Umbilical cord (tissue), 2 donors: ENCODE results near the gene ATR. TPM values are rescaled to one million over a fixed set of nuclear protein-coding genes. Genes with fewer than 3 reads are reported as not detected.
A peak's percentile ranks its signal among the peaks of the same experiment; 100 is the strongest.
"Not testable (repeated sequence)": the region's sequence is repeated elsewhere in the genome, so short reads cannot be mapped to it uniquely, and the experiment has no call there.

Experiments
- DNase-seq: peaks from one replicate; pipeline ENCODE4 v3.0.0-alpha.2; 2015; ENCODE audit warnings: low spot score
- total RNA-seq: library from RNA; depleted of rRNA; stranded (reverse); fragments of >200 nt; gene quantifications from one replicate; pipeline ENCODE4 v1.2.3, GENCODE V29; 2014; ENCODE audit warnings: low replicate concordance; ENCODE audit not compliant: insufficient read depth

Gene ATR
- total RNA-seq, 1 donor from 2014 or later: 16.6 TPM

DNA sequence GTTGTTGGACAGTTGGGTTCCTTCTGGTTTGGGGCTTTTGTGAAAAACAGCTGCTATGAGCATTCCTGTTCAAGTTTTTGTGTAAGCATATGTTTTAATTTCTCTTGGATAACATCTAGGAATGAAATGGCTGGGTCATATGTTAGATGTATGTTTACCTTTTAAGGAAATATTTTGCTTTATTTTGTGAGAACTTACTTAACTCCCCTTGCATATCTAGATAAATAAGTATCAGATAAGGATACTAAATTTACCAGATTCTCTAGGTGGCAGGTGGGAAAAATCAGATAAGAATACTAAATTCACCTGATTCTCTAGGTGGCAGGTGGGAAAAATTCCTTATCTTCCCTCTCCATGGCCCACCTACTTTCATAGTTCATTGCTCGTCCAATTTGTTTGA, 16.6 kb upstream of the ATR start:
- DNase-seq: no peak

DNA sequence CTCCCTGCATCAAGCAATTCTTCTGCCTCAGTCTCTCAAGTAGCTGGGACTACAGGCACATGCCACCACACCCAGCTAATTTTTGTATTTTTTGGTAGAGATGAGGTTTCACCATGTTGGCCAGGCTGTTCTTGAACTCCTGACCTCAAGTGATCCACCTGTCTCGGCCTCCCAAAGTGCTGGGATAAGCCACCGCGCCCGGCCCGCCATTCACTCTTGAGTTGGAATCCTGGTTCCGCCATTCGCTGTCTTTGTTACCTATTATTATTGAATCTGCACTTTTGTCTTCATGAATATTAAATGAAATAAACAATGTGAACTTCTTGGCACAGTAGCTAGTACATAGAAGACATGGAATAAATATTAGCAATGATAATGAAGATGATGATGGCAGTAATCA, 13.7 kb upstream of the ATR start:
- not testable (repeated sequence) for DNase-seq

DNA sequence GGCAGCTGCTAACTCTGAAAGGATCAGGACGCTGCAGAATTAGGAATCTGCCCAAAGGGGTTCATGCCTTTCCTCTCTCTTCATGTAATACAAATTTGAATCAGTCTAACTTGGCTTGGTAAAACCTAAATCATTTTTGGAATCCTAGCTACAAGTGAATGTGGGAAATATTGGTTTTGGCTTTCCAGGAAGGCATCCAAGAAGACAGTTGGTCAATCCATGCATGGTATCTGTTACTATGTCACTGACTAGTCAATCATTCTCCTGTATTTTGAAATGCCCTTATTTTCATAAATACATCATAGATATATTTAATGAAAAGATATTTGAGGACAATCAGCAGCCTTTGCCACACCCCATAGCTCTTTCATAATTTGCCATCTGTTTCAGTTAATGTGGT, 10.2 kb upstream of the ATR start:
- DNase-seq: no peak

GRCh38 chr3:142586803-142587406, 8.4 kb upstream of the ATR start:
- peak; percentile 72 for DNase-seq

DNA sequence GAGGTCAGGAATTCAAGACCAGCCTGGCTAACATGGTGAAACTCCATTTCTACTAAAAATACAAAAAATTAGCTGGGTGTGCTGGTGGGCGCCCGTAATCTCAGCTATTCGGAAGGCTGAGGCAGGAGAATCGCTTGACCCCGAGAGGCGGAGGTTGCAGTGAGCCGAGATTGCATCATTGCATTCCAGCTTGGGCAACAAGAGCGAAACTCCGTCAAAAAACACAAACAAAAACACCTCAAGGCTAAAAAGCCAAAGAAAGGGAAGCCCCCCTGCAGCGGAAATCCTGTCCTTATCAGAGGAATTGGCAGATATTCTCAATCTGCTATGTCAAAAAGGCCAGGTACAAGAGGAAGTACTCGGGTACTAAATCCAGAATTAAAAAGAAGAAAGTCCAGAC, 2.5 kb upstream of the ATR start:
- DNase-seq: not testable (repeated sequence)

DNA sequence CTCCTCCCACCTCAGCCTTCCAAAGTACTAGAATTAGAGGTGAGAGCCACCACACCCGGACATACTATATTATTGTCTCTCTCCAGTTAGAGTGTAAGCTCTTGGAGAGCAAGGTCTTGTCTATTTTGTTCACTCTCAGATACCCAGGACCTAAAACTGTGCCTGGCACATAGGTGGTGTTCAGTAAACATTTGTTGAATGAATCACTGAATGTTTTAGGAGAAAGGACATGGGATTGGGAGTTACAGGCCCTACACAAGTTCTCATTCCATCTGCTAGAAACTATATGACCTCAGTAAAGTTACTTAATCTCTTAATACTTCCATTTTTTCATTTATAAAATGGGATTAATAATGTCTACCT, 1.5 kb upstream of the ATR start:
- DNase-seq: no peak

DNA sequence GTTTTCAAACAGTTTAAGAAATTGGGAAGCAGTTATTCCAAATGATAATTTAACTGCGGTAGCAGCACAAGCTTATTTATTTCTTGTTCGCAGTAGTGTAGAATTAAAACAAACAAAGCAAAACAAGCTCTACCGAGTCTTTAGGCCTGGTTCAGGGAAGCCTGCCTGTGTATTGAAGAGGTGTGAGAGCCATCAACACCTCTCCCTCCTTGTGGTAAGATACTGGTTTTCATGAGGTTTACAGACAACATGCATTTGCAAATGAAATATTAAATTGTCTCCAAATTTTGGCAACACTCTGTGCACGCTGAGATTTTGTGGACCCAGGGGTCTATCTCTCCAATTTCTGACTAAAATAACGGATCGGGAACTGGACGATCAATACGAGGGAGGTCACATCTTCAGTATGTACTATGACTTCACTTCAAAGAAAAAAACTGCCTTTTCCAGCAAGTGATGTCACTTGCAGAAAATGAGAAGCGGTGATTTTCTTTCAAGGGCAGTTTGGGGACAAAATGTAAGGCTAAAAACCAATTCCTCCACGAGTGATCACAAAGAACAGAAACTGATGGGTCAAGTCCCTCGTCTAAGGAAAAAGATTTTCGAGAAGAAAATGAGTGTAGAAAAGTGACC, 721 bp downstream of the ATR start:
- DNase-seq: peak; percentile 35

DNA sequence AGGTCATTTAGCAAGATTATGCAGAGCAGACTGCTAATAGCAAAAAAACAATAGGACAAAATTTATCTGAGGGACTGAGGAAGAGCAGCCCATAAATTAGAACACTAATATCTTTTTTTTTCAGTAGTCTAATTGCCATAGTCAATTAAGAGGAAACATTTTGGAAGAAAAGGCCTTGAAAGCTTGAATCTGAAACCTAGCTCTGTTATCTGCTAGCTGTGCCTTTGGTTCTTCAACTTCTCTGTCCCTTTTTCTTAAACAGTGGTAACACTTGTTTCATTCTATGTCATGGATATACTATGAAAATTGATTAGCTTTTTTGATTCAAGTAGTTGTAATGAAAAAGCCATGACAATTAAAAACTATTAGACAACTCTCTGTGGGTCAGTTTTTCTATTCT, 1.7 kb downstream of the ATR start:
- DNase-seq: no peak

- DNase-seq: no peak
These were observed 3.9 kb downstream of the ATR start for GRCh38 chr3:142574665-142575064.

GRCh38 chr3:142574223-142574622, 4.3 kb downstream of the ATR start:
- DNase-seq: not testable (repeated sequence)

DNA sequence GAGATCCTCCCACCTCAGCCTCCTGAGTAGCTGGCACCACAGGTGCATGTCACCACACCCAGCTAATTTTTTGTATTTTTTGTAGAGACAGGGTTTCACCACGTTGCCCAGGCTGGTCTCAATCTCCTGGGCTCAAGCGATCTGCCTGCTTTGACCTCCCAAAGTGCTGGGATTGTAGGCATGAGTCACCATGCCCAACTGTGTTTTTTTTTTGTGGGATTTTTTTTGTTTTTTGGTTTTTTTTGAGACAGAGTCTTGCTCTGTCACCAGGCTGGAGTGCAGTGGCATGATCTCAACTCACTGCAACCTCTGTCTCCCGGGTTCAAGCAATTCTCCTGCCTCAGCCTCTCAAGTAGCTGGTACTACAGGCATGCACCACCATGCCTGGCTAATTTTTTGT, 9.1 kb downstream of the ATR start:
- DNase-seq: not testable (repeated sequence)

- DNase-seq: no peak
These were observed 10.0 kb downstream of the ATR start for GRCh38 chr3:142568393-142569017.

DNA sequence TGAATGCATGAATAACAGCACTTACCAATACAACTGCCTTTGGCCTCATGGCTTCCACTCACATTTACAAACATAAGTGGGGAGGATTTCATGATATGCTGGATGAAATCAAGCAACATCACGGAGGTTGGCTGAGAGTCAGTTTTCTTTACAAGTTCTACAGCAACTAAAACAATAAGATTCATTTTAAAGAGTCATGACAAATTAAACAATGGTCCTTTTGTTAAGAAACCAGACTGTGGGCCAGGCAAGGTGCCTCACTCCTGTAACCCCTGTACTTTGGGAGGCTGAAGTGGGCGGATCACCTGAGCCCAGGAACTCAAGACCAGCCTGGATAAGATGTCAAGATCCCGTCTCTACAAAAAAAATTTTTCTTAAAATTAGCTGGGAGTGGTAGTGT, 12.4 kb downstream of the ATR start:
- no peak for DNase-seq

DNA sequence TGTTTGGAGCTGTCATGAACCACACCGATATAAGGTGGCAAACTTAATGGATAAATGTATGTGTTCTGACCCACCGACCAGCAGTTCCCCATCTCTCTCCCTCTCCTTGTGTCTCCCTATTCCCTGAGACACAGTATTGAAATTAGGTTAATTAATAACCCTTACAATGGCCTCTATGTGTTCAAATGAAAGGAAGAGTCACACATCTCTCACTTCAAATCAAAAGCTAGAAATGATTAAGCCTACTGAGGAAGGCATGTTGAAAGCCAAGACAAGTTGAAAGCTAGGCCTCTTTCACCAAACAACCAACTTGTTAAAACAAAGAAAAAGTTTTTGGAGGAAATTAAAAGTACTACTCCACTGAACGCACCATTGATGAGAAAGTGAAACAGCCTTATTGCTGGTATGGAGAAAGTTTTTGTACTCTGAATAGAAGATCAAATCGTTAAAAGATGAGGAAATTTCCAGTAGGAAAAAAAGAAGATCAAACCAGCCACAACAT, 15.0 kb downstream of the ATR start:
- no peak for DNase-seq

DNA sequence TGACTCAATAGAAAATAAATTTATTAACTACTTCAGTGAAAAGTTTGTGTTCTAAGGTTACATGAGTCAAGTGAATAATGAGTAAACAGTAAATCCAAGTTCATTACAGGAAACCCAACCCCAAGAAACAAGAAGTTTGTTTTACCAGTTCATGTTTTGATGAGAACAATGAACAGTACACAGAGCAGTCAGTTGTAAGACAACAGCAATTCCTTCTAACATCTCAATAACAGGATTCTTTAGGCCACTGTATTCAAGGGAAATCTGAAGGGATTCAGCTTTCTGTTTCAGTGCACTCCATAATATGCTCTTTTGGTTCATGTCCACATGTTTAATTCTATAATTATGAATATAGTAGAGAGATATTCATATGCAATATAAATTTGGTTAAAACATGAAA, 18.4 kb downstream of the ATR start:
- DNase-seq: no peak

- DNase-seq: no peak
These were observed 24.8 kb downstream of the ATR start for GRCh38 chr3:142553741-142554140.

DNA sequence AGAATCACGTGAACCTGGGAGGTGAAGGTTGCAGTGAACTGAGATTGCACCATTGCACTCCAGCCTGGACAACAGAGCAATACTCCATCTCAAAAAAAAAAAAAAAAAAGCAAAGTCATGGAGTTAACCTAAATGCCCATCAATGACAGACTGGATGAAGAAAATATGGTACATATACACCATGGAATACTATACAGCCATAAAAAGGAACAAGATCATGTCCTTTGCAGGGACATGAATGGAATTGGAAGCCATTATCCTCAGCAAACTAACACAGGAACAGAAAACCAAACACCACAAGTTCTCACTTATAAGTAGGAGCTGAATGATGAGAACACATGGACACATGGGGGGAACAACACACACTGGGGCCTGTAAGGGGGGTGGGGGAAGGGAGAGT, 26.0 kb downstream of the ATR start:
- DNase-seq: not testable (repeated sequence)

- DNase-seq: no peak
These were observed 28.5 kb downstream of the ATR start for GRCh38 chr3:142549986-142550385.

DNA sequence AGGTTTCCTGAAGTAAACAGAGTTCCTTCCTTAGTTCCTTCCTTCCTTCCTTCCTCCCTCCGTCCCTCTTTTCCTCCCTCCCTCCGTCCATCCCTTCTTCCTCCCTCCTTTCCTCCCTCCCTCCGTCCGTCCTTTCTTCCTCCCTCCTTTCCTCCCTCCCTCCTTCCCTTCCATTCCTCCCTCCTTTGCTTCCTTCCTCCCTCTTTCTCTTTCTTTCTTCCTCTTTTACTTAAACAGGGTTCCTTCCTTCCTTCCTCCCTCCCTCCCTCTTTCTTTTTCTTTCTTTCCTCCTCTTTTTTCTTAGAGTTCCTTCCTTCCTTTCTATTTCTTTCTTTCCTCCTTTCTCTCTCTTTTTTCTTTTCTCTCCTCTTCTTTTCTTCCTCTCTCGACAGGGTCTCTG, 35.2 kb downstream of the ATR start:
- DNase-seq: no peak

DNA sequence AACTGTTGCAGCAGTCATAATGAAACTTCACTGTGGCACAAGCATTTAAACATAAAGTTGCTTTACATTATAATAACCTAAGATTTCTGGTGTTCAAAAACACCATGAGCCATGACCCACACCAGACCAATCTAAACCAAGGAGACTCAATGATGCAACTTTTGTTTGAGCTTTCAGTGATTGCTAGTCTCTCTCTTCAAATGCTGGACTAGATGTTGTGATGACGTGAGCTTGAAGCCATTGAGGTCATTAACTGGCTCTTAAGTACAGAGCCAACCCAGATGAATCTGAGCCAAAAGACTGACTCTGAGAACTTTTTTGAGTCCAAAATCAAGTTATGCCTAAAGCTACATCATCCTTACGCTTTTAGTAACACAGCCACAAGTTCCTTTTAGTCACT, 36.5 kb downstream of the ATR start:
- no peak for DNase-seq

- DNase-seq: no peak
These were observed 42.0 kb downstream of the ATR start for GRCh38 chr3:142536519-142536918.

GRCh38 chr3:142534543-142534942, 44.0 kb downstream of the ATR start:
- no peak for DNase-seq

- no peak for DNase-seq
These were observed 48.2 kb downstream of the ATR start for GRCh38 chr3:142530296-142530695.
